RWPE1 (cell line): ENCODE data around the gene LIN37.

Source experiments
- CTCF ChIA-PET: fragments of 350-600 bp; sonication (Branson Sonifier 250); formaldehyde crosslinking; extraction: SDS; loops from one replicate; lab custom pipeline; 2021; lab: Yijun Ruan, JAX
- POLR2A ChIA-PET: fragments of 400-600 bp; formaldehyde crosslinking; extraction: SDS; loops from one replicate; lab custom pipeline; 2020; ENCODE audit warnings: antibody characterized with exemption; ENCODE audit not compliant: low non-redundant PET; lab: Yijun Ruan, JAX
- DNase-seq: peaks from one replicate; pipeline ENCODE4 v3.0.0; 2012; ENCODE audit warnings: low spot score
- H3K27ac ChIP-seq: fragments of 450-650 bp; 2 replicates; pipeline ENCODE4 v1.5.1; 2017
- CTCF ChIP-seq: fragments of 450-650 bp; conservative IDR thresholded peaks from 2 replicates; pipeline ENCODE4 v1.5.1; 2017; ENCODE audit warnings: low read depth, mild to moderate bottlenecking

LIN37 gene

GRCh38 chr19:35777086-35777841 is 28.9 kb downstream of the LIN37 start:
- ChIA-PET POLR2A (interaction anchor here (0.6 kb wide), 1 partner anchor 67 kb away, joined by 3 read pairs; no protein-coding TSS in a partner anchor), CTCF (interaction anchor here (0.6 kb wide), 1 partner anchor 213 kb away, joined by 4 read pairs; no protein-coding TSS in a partner anchor)
- DNase-seq, result no peak
- no peak overlapping the region for H3K27ac ChIP-seq
- no peak for TF ChIP-seq CTCF

- POLR2A ChIA-PET, result no interaction called here
- DNase-seq, result no peak
- H3K27ac ChIP-seq, result no peak overlapping the region
- no peak for TF ChIP-seq CTCF
- CTCF ChIA-PET, result interaction anchor here (0.6 kb wide), 1 partner anchor 214 kb away, joined by 4 read pairs; no protein-coding TSS in a partner anchor
Observed at GRCh38 chr19:35777961-35778360, 29.6 kb downstream of the LIN37 start.

DNA sequence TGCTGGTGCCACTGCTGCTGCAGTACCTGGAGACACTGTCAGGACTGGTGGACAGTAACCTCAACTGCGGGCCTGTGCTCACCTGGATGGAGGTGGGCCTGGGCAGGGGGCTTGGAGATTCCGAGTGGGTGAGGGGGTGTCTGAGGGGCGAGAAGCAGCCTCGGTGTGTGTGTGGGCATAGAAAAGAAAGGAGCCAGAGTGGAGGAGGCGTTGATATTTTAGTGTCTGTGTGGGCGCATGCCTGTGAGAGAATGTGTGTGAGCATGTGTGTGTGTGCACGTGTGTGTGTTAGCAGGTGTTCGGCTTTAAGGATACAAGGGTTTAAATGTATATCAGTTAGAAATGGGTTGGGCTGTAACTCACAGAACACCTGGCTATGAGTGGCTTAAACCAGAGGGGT is 30.7 kb downstream of the LIN37 start:
- ChIA-PET CTCF (no interaction called here), POLR2A (interaction anchor here (0.7 kb wide), 1 partner anchor 270 kb away, joined by 3 read pairs; no protein-coding TSS in a partner anchor)
- no peak for TF ChIP-seq CTCF

GRCh38 chr19:35780058-35780457 is 31.7 kb downstream of the LIN37 start:
- H3K27ac ChIP-seq, result no peak overlapping the region
- CTCF ChIA-PET, result no interaction called here
- TF ChIP-seq CTCF, result no peak
- POLR2A ChIA-PET, result no interaction called here
- no peak for DNase-seq

More for the DNA sequence above, 30.7 kb downstream of the LIN37 start:
- no peak for DNase-seq
- H3K27ac ChIP-seq, result no peak overlapping the region

GRCh38 chr19:35780717-35781116 is 32.3 kb downstream of the LIN37 start:
- ChIA-PET CTCF (no interaction called here), POLR2A (no interaction called here)
- no peak for DNase-seq
- H3K27ac ChIP-seq, result no peak overlapping the region
- TF ChIP-seq CTCF, result no peak

GRCh38 chr19:35781650-35782049 is 33.3 kb downstream of the LIN37 start:
- CTCF ChIA-PET, result no interaction called here
- POLR2A ChIA-PET, result no interaction called here
- no peak overlapping the region for H3K27ac ChIP-seq
- no peak for TF ChIP-seq CTCF
- no peak for DNase-seq
